Measurements from ENCODE around the gene P2RX7. TPM values are rescaled to one million over a fixed set of nuclear protein-coding genes. Genes with fewer than 3 reads are reported as not detected.

Gene P2RX7
- polyA plus RNA-seq, 3 donors = 0.79 to 1.1 (median 0.97) TPM

- DNase-seq (ENCODE audit: extremely low read depth in 1 of 11, low read depth in 9 of 11, low spot score in 4 of 11) = no peak
These were observed 30.4 kb upstream of the P2RX7 start for GRCh38 chr12:121102307-121102706.

- no peak for DNase-seq (ENCODE audit: extremely low read depth in 1 of 11, low read depth in 9 of 11, low spot score in 4 of 11)
These were observed 25.0 kb upstream of the P2RX7 start for GRCh38 chr12:121107681-121108080.

GRCh38 chr12:121108492-121108891 is 24.2 kb upstream of the P2RX7 start:
- DNase-seq (ENCODE audit: extremely low read depth in 1 of 11, low read depth in 9 of 11, low spot score in 4 of 11) = no peak

GRCh38 chr12:121110211-121110940 is 22.3 kb upstream of the P2RX7 start:
- DNase-seq (ENCODE audit: extremely low read depth in 1 of 11, low read depth in 9 of 11, low spot score in 4 of 11) = peak in 6 of 11 donors; percentile 44 to 70 (median 59)

- no peak for DNase-seq (ENCODE audit: extremely low read depth in 1 of 11, low read depth in 9 of 11, low spot score in 4 of 11)
These were observed 21.0 kb upstream of the P2RX7 start for GRCh38 chr12:121111684-121112083.

- DNase-seq (ENCODE audit: extremely low read depth in 1 of 11, low read depth in 9 of 11, low spot score in 4 of 11) = no peak
These were observed 20.2 kb upstream of the P2RX7 start for GRCh38 chr12:121112496-121112895.

GRCh38 chr12:121113057-121113456 is 19.6 kb upstream of the P2RX7 start:
- no peak for DNase-seq (ENCODE audit: extremely low read depth in 1 of 11, low read depth in 9 of 11, low spot score in 4 of 11)

GRCh38 chr12:121114019-121114639 is 18.5 kb upstream of the P2RX7 start:
- no peak for DNase-seq (ENCODE audit: extremely low read depth in 1 of 11, low read depth in 9 of 11, low spot score in 4 of 11)

- DNase-seq (ENCODE audit: extremely low read depth in 1 of 11, low read depth in 9 of 11, low spot score in 4 of 11) = no peak
These were observed 17.9 kb upstream of the P2RX7 start for GRCh38 chr12:121114806-121115205.

- DNase-seq (ENCODE audit: extremely low read depth in 1 of 11, low read depth in 9 of 11, low spot score in 4 of 11) = no peak
These were observed 17.1 kb upstream of the P2RX7 start for GRCh38 chr12:121115530-121115929.

GRCh38 chr12:121116318-121117225 is 16.1 kb upstream of the P2RX7 start:
- no peak for DNase-seq (ENCODE audit: extremely low read depth in 1 of 11, low read depth in 9 of 11, low spot score in 4 of 11)

- DNase-seq (ENCODE audit: extremely low read depth in 1 of 11, low read depth in 9 of 11, low spot score in 4 of 11) = no peak
These were observed 15.4 kb upstream of the P2RX7 start for GRCh38 chr12:121117226-121117777.

- DNase-seq (ENCODE audit: extremely low read depth in 1 of 11, low read depth in 9 of 11, low spot score in 4 of 11) = no peak
These were observed 12.4 kb upstream of the P2RX7 start for GRCh38 chr12:121120323-121120722.

GRCh38 chr12:121120989-121121755 is 11.5 kb upstream of the P2RX7 start:
- no peak for DNase-seq (ENCODE audit: extremely low read depth in 1 of 11, low read depth in 9 of 11, low spot score in 4 of 11)

- DNase-seq (ENCODE audit: extremely low read depth in 1 of 11, low read depth in 9 of 11, low spot score in 4 of 11) = no peak
These were observed 10.9 kb upstream of the P2RX7 start for GRCh38 chr12:121121805-121122204.

GRCh38 chr12:121123488-121123887 is 9.2 kb upstream of the P2RX7 start:
- no peak for DNase-seq (ENCODE audit: extremely low read depth in 1 of 11, low read depth in 9 of 11, low spot score in 4 of 11)

GRCh38 chr12:121124402-121125109 is 8.1 kb upstream of the P2RX7 start:
- DNase-seq (ENCODE audit: extremely low read depth in 1 of 11, low read depth in 9 of 11, low spot score in 4 of 11) = no peak

- DNase-seq (ENCODE audit: extremely low read depth in 1 of 11, low read depth in 9 of 11, low spot score in 4 of 11) = no peak
These were observed 5.2 kb upstream of the P2RX7 start for GRCh38 chr12:121127501-121127900.
